ENCODE data around the gene ANKIB1.
"Not testable (repeated sequence)": the region's sequence is repeated elsewhere in the genome, so short reads cannot be mapped to it uniquely, and the experiment has no call there.

Gene ANKIB1, protein sequence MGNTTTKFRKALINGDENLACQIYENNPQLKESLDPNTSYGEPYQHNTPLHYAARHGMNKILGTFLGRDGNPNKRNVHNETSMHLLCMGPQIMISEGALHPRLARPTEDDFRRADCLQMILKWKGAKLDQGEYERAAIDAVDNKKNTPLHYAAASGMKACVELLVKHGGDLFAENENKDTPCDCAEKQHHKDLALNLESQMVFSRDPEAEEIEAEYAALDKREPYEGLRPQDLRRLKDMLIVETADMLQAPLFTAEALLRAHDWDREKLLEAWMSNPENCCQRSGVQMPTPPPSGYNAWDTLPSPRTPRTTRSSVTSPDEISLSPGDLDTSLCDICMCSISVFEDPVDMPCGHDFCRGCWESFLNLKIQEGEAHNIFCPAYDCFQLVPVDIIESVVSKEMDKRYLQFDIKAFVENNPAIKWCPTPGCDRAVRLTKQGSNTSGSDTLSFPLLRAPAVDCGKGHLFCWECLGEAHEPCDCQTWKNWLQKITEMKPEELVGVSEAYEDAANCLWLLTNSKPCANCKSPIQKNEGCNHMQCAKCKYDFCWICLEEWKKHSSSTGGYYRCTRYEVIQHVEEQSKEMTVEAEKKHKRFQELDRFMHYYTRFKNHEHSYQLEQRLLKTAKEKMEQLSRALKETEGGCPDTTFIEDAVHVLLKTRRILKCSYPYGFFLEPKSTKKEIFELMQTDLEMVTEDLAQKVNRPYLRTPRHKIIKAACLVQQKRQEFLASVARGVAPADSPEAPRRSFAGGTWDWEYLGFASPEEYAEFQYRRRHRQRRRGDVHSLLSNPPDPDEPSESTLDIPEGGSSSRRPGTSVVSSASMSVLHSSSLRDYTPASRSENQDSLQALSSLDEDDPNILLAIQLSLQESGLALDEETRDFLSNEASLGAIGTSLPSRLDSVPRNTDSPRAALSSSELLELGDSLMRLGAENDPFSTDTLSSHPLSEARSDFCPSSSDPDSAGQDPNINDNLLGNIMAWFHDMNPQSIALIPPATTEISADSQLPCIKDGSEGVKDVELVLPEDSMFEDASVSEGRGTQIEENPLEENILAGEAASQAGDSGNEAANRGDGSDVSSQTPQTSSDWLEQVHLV

GRCh38 chr7:92245487-92246359, at the start of gene ANKIB1, which contains the start of gene KRIT1:
Gene ANKIB1, plus strand, starts transcription at chr7:92245974. Its CDS starts 49,005 bp downstream, at chr7:92294979.
Gene KRIT1, minus strand, starts transcription at chr7:92245914. Its CDS starts 3,779 bp downstream, at chr7:92242135.
- peak; percentile 57 for DNase-seq

GRCh38 chr7:92200791-92201190, 45.0 kb upstream of the ANKIB1 start:
- DNase-seq = no peak

- DNase-seq = no peak
Measured at GRCh38 chr7:92205987-92206386, 39.8 kb upstream of the ANKIB1 start.

- no peak for DNase-seq
Measured at GRCh38 chr7:92206672-92207071, 39.1 kb upstream of the ANKIB1 start.

GRCh38 chr7:92221766-92222165, 24.0 kb upstream of the ANKIB1 start:
- no peak for DNase-seq

- no peak for DNase-seq
Measured at GRCh38 chr7:92226981-92227380, 18.8 kb upstream of the ANKIB1 start.

- DNase-seq = no peak
Measured at GRCh38 chr7:92228100-92228499, 17.7 kb upstream of the ANKIB1 start.

GRCh38 chr7:92228742-92229141, 17.0 kb upstream of the ANKIB1 start:
- no peak for DNase-seq

- DNase-seq = no peak
Measured at GRCh38 chr7:92230547-92230946, 15.2 kb upstream of the ANKIB1 start.

- no peak for DNase-seq
Measured at GRCh38 chr7:92242972-92243371, 2.8 kb upstream of the ANKIB1 start.

GRCh38 chr7:92244808-92245486, 827 bp upstream of the ANKIB1 start:
- DNase-seq = no peak

DNA sequence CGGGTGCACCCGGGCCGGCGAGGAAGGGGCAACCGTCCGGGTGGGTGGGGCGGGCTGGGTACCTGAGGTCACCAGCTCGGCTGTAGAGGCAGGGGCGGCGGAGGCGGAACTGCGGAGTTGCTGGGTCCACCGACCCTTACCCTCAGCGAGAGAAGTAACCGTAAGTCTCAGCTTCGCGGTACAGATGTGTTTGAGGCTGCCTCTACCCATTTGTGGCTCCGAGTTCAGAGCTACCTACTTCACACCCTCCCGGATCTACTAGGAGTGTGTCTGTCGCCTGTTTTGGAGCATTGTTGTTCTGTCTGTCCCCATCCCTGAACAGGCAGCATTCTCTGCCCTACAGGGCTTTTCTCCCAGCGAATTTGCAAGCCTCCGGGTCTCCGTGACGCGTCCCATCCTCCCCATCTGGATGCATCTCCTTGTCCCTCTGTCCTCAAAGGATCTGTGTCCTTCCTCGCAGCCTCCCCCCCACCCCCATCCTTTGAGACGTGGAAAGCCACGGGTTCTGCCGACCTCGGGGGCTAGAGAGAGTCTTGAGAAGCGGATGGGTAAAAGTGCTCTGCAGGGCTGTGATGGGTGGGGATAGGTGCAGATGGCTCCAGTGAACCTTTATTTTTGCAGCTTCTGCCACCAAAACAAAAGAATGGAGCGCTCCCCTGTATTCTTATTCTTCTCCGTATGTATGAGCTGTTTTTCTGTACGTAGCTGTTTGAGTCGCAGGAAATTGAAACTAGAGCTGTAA, 757 bp downstream of the ANKIB1 start:
- DNase-seq = no peak

DNA sequence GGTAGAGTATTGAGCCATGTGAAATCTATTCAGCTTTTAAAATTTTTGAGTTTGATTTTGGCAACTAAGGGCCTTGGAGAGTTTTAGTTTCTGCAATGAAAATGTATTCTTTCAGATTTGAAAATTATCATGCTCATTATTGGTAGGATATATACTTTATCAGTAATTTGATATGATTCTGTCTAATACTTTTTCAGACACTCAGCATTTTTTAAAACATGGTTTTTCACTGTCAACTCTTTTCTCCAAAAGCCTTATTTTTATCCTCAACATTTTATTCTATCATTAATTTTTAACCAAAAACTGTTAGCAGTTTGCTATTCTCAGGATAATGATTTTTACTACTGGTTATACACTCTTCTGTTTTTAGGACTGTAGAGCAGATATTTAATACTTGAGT, 4.8 kb downstream of the ANKIB1 start:
- no peak for DNase-seq

GRCh38 chr7:92251181-92251580, 5.4 kb downstream of the ANKIB1 start:
- no peak for DNase-seq

- no peak for DNase-seq
Measured at GRCh38 chr7:92253251-92253650, 7.5 kb downstream of the ANKIB1 start.

- DNase-seq = not testable (repeated sequence)
Measured at GRCh38 chr7:92254800-92255199, 9.0 kb downstream of the ANKIB1 start.

DNA sequence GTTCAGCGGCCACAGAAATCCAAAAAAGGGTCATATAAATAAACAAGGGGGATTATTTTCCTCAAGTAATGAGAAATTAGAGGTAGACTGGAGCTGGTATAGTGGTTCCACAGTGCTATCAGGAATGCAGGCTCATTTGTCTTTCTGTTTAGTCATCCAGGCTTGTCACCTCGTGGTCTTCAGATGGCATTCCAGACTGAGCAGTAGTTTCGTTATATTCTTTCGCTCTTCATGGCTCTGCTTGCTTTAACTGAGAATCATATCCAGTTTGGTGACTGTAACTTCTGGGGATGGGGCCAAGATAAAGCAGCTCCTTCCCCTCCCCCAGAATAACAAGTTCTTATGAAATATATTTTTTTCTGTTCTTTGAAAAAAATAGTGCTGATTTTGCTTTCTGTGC, 9.5 kb downstream of the ANKIB1 start:
- no peak for DNase-seq

GRCh38 chr7:92259062-92259461, 13.3 kb downstream of the ANKIB1 start:
- no peak for DNase-seq

DNA sequence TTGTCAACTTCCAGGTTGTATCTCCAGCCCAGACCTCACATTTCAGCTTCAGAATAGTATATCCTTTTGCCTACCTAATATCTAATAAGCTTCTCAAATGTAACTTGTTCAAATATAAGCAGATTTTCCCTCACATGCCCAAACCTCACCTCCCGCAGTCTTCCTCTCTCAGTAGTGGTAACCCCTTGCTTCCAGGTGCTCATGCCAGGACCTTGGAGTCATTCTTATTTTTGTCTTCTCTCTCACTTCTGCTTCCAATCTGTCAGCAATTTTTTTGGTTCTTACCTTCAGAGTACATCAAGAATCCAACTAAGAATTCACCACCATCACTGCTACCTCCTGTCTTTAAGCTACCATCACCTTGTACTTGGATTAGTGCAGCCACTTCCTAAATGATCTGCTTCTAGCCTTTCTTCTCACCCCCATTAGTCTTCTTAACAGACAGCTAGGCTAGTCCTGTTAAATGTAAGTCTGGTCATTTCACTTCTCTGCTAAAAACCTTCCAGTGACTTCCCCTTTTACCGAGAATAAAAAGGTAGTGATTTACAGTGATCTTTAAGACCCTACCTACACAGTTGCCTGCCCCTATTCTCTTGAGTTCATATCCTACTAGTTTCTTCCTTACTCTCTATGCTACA, 14.0 kb downstream of the ANKIB1 start:
- DNase-seq = no peak

DNA sequence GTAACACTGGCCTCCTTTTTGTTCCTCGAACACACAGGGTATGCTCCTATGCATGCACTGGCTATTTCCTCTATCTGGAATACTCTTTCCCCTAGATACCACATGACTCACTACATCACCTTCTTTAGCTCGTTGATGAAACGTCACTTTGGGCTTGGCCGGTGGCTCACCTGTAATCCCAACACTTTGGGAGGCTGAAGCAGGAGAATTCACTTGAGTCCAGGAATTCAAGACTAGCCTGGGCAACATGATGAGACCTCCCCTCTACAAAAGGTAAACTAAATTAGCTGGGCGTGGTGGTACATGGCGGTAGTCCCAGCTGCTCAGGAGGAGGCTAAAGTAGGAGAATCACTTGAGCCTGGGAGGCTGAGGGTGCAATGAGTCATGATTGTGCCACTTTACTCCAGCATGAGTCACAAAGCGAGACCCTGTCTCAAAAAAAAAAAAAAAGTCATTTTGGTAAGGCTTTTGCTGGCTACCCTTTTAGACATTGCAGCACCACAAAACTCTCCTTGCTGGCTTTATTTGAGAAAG, 14.5 kb downstream of the ANKIB1 start:
- no peak for DNase-seq
